Vagina (tissue), 2 donors: Measurements from ENCODE around the gene PTPN4. TPM values are rescaled to one million over a fixed set of nuclear protein-coding genes. Genes with fewer than 3 reads are reported as not detected.

Source experiments
- DNase-seq, 2 donors: peaks; one replicate each; pipeline ENCODE4 v3.0.0-alpha.2; 2017; ENCODE audit errors: extremely low spot score in 2 of 2
- H3K27ac ChIP-seq: fragments of 200-600 bp; sonication (generic); one replicate; pipeline ENCODE4 v1.5.1; 2019
- H3K27me3 ChIP-seq: fragments of 200-600 bp; sonication (generic); one replicate; pipeline ENCODE4 v1.5.1; 2019
- H3K36me3 ChIP-seq, 2 donors: fragments of 200-600 bp; sonication (generic); one replicate each; pipeline ENCODE4 v1.5.1; 2017 to 2019
- H3K4me1 ChIP-seq: fragments of 200-600 bp; sonication (generic); one replicate; pipeline ENCODE4 v1.5.1; 2019
- H3K4me3 ChIP-seq, 2 donors: fragments of 200-600 bp; sonication (generic); 1 replicate in 1 of 2; 2 replicates in 1 of 2; pipeline ENCODE4 v1.5.1; 2016 to 2019
- H3K9me3 ChIP-seq: fragments of 200-600 bp; sonication (generic); one replicate; pipeline ENCODE4 v1.5.1; 2019
- POLR2A ChIP-seq, 2 donors: fragments of 450-650 bp; IDR thresholded peaks; one replicate each; pipeline ENCODE4 v1.6.1; 2017; ENCODE audit warnings: antibody characterized with exemption in 2 of 2, mild to moderate bottlenecking in 2 of 2, moderate library complexity in 2 of 2
- POLR2AphosphoS5 ChIP-seq, 2 donors: sonication (generic); formaldehyde crosslinking; IDR thresholded peaks; one replicate each; pipeline ENCODE4 v1.9.0; 2017; ENCODE audit warnings: antibody characterized with exemption in 2 of 2, mild to moderate bottlenecking in 2 of 2, low read depth in 1 of 2; ENCODE audit not compliant: insufficient read depth in 1 of 2
- intact Hi-C: fragments of 100-400 bp; cut with DNase I; formaldehyde crosslinking; loops from one replicate; pipeline ENCODE4 v1.15.1; 2023
- total RNA-seq: library from RNA; depleted of rRNA; stranded (reverse); fragments of >200 nt; gene quantifications from one replicate; pipeline ENCODE4 v1.2.3, GENCODE V29; 2016
- TF ChIP-seq, protein P1 (sequence below), 3 experiments: fragments of 450-650 bp in 2 of 3; fragments of 200-600 bp in 1 of 3; sonication (generic) in 1 of 3; IDR thresholded peaks; one replicate each; pipeline ENCODE4 v1.5.1; 2017 to 2019; ENCODE audit warnings: antibody characterized with exemption in 3 of 3, mild to moderate bottlenecking in 2 of 3, moderate library complexity in 2 of 3

The PTPN4 gene
- total RNA-seq, 1 donor from 2014 or later: 31.7 TPM

DNA sequence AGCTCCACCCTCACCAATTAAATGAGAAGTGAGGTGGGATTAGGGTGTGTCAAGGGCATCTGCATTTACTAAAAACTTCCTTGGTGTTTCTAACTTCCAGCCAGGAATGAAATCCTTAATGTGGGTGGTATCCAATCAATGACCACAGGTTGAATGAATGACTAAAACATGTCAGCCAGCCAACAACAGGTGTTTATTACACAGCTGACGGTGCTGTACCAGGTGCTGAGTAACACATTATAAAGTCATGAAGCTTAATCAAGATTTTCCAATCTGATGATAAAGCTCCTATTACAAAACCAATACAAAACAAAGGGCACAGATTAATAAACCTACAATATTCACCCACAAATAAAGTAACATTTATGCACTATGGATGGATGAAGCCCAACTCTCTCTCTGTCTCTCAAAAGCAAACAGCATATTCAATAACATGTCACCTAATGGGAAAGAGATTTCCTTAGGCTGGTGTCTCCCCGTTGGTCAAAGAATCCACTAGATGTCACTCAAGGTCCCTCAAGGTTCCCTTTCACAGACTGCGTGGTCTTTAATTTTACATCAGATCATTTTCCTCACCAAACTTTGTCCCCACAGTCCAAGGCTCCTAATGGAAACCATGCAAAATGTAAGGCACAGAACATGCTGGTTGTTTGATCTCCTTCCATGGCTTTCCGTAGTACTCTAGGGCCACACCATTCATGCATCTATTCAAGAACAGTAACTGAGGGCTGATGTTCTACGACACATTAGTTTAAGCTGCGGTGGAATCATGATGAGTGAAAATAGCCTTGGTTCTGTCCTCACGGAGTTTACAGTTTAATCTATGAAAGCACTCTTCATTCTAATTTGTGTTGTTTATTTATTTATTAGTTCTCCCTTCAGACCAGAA lies 6.4 kb upstream of the PTPN4 start:
- intact Hi-C loops: no loop called here
- Histone ChIP-seq H3K4me3 (no peak overlapping the region), H3K27me3 (no peaks in the 10 kb centered on the region), H3K36me3 (no peaks in the 10 kb centered on the region), H3K9me3 (no peaks in the 10 kb centered on the region), H3K27ac (no peak overlapping the region), H3K4me1 (peaks cover 7% of the 10 kb centered on the region)
- TF ChIP-seq, protein P1, sequence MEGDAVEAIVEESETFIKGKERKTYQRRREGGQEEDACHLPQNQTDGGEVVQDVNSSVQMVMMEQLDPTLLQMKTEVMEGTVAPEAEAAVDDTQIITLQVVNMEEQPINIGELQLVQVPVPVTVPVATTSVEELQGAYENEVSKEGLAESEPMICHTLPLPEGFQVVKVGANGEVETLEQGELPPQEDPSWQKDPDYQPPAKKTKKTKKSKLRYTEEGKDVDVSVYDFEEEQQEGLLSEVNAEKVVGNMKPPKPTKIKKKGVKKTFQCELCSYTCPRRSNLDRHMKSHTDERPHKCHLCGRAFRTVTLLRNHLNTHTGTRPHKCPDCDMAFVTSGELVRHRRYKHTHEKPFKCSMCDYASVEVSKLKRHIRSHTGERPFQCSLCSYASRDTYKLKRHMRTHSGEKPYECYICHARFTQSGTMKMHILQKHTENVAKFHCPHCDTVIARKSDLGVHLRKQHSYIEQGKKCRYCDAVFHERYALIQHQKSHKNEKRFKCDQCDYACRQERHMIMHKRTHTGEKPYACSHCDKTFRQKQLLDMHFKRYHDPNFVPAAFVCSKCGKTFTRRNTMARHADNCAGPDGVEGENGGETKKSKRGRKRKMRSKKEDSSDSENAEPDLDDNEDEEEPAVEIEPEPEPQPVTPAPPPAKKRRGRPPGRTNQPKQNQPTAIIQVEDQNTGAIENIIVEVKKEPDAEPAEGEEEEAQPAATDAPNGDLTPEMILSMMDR (IDR thresholded peaks at IDR 0.05): peak in 1 of 3 experiments; percentile 41
- TF ChIP-seq POLR2AphosphoS5 (IDR thresholded peaks at IDR 0.05; ENCODE audit: insufficient read depth in 1 of 2, low read depth in 1 of 2): no peak
- no peak for DNase-seq

DNA sequence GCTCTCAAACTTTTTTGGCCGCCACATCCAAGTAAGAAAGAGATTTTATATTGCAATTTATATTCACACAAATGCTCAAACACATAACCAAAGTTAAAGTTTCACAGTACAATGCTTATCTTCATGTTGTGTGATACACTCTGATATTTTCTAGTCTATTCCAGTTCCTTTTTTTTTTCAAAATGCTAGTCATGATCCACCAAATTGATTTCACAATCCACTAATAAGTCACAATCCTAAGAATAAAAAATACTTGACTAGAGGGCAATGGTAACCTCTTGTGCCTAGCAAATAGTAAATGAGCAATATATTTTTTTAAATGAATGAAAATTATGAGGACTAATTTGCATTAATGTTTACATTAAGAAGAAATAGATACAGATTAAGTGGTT lies 5.8 kb upstream of the PTPN4 start:
- TF ChIP-seq, protein P1 (IDR thresholded peaks at IDR 0.05): no peak
- TF ChIP-seq POLR2A (IDR thresholded peaks at IDR 0.05): no peak
- H3K4me3 ChIP-seq: no peak overlapping the region
- DNase-seq: no peak
- intact Hi-C loops: no loop called here
- no peaks in the 10 kb centered on the region for H3K36me3 ChIP-seq
- H3K9me3 ChIP-seq: no peaks in the 10 kb centered on the region
- no peak overlapping the region for H3K27ac ChIP-seq
- H3K4me1 ChIP-seq: peaks cover 9% of the 10 kb centered on the region
- no peaks in the 10 kb centered on the region for H3K27me3 ChIP-seq

DNA sequence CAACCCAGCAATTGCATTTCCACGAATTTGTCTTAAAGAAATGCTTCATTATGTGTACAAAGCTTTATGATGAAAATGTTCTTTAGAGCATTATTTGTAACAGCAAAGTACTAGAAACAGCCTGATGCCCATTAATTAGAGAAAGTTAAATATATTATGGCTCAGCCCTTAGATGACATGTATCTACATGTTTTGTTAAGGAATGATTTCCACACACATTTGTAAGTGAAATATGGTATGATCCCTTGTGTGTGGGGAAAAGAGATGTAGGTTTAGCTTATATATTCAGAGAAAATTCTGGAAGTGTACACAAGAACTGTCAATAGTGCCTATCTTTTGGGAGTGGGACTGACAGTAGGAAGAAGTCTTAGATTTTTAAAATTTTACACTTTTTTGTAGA lies 3.8 kb upstream of the PTPN4 start:
- Histone ChIP-seq H3K4me1 (peaks cover 7% of the 10 kb centered on the region), H3K36me3 (no peaks in the 10 kb centered on the region), H3K9me3 (no peaks in the 10 kb centered on the region), H3K4me3 (no peak overlapping the region), H3K27me3 (no peaks in the 10 kb centered on the region), H3K27ac (no peak overlapping the region)
- TF ChIP-seq POLR2A (IDR thresholded peaks at IDR 0.05) (no peak), POLR2AphosphoS5 (IDR thresholded peaks at IDR 0.05; ENCODE audit: insufficient read depth in 1 of 2, low read depth in 1 of 2) (no peak)
- TF ChIP-seq, protein P1 (IDR thresholded peaks at IDR 0.05): no peak
- no peak for DNase-seq
- intact Hi-C loops: no loop called here

DNA sequence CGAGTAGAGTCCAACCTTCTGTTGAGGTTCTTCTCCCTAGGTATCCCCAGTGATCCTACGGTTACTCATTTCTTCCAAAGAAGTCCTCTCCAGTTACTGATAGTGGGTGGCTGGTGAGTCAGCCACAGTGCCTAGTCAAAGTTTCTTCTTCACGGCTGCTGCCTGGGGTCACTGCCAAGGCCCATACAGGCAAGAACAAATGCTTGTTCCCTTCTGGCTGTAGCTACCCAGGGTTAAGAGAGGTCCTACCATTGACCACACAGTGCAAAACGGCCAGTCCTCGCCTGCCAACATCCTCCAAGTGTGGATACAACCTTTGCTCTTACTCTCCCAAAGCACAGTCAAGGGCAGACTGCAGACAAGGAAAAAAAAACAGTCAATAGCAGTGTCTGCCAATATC lies 2.9 kb upstream of the PTPN4 start:
- Histone ChIP-seq H3K4me1 (peaks cover 16% of the 10 kb centered on the region), H3K27ac (no peak overlapping the region), H3K27me3 (no peaks in the 10 kb centered on the region), H3K36me3 (no peaks in the 10 kb centered on the region), H3K9me3 (no peaks in the 10 kb centered on the region), H3K4me3 (no peak overlapping the region)
- TF ChIP-seq, protein P1 (IDR thresholded peaks at IDR 0.05): no peak
- TF ChIP-seq POLR2AphosphoS5 (IDR thresholded peaks at IDR 0.05; ENCODE audit: insufficient read depth in 1 of 2, low read depth in 1 of 2) (no peak), POLR2A (IDR thresholded peaks at IDR 0.05) (no peak)
- intact Hi-C loops: no loop called here
- no peak for DNase-seq

DNA sequence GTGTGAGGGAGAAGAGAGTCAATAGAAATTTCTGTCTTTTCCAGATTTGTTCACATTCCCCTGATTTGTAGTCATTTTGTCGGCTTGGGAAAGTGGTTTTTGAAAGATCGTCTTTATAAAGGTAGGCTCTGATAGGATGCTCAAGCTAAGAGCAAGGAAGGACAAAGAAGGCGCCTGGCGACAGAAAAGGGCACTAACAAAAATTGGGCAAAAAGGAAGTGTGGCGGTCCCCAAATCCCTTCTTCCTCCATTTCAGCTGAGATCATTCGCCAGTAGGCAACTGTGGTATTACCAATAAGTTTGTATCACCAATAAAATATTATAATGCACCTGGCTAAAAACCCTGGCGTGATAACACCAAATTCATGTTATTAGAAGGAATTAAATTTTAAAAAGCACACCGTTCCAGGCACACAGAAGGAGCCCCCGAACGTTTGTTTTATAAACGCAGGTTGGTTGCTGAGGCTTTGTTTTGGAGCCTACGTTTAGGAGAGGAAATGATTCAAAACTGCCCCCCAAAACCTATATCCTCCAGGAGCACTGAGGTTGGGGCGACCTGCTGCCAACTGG lies 756 bp upstream of the PTPN4 start:
- no peaks in the 10 kb centered on the region for H3K27me3 ChIP-seq
- no peaks in the 10 kb centered on the region for H3K36me3 ChIP-seq
- TF ChIP-seq POLR2A (IDR thresholded peaks at IDR 0.05) (no peak), POLR2AphosphoS5 (IDR thresholded peaks at IDR 0.05; ENCODE audit: insufficient read depth in 1 of 2, low read depth in 1 of 2) (no peak)
- TF ChIP-seq, protein P1 (IDR thresholded peaks at IDR 0.05): no peak
- DNase-seq: no peak
- H3K27ac ChIP-seq: peak overlapping the region; percentile 94
- peaks cover 34% of the 10 kb centered on the region for H3K4me1 ChIP-seq
- H3K4me3 ChIP-seq: peak overlapping the region; percentile 91 to 95
- H3K9me3 ChIP-seq: no peaks in the 10 kb centered on the region
- intact Hi-C loops: no loop called here
